K562 (cell line): ENCODE measurements around the gene CTIF. TPM values are rescaled to one million over a fixed set of nuclear protein-coding genes. Genes with fewer than 3 reads are reported as not detected.
A peak's percentile ranks its signal among the peaks of the same experiment; 100 is the strongest.

ENCODE experiments used
- ARID4B ChIP-seq: sonication (generic); formaldehyde crosslinking; IDR thresholded peaks from 2 replicates; pipeline ENCODE4 v1.8.0; 2022; ENCODE audit warnings: mild to moderate bottlenecking, missing genetic modification reagents
- CBFA2T2 ChIP-seq: fragments of 450-650 bp; conservative IDR thresholded peaks from 2 replicates; pipeline ENCODE4 v1.6.1; 2017; ENCODE audit warnings: mild to moderate bottlenecking
- ETS2 ChIP-seq: IDR thresholded peaks from 2 replicates; pipeline ENCODE4 v1.6.1; 2016; ENCODE audit warnings: borderline replicate concordance, missing genetic modification characterization, mild to moderate bottlenecking, moderate library complexity, missing compliant biosample characterization; ENCODE audit not compliant: poor library complexity, severe bottlenecking
- ETV5 ChIP-seq: sonication (generic); formaldehyde crosslinking; IDR thresholded peaks from 2 replicates; pipeline ENCODE4 v1.4.0; 2020; ENCODE audit warnings: low read depth, mild to moderate bottlenecking, missing genetic modification reagents
- FOXM1 ChIP-seq, 2 experiments: fragments of 450-650 bp in 1 of 2; sonication (generic) in 1 of 2; formaldehyde crosslinking in 1 of 2; IDR thresholded peaks; 2 replicates each; pipeline versions ENCODE4 v1.6.1 to v1.9.0; 2017 to 2022; ENCODE audit warnings: low read depth in 2 of 2, mild to moderate bottlenecking in 2 of 2, missing genetic modification reagents in 1 of 2, moderate library complexity in 1 of 2
- NFIC ChIP-seq: fragments of 450-650 bp; IDR thresholded peaks from 2 replicates; pipeline ENCODE4 v1.6.1; 2017; ENCODE audit warnings: mild to moderate bottlenecking, inconsistent platforms
- RAD21 ChIP-seq, 2 experiments: fragments of 250-450 bp in 1 of 2; fragments of 450-650 bp in 1 of 2; sonication (Bioruptor Pico) in 1 of 2; formaldehyde crosslinking in 1 of 2; IDR thresholded peaks in 1 of 2; conservative IDR thresholded peaks in 1 of 2; 2 replicates each; pipeline versions ENCODE4 v1.4.0 to v1.8.0; 2020 to 2022; ENCODE audit warnings: mild to moderate bottlenecking in 2 of 2, moderate library complexity in 1 of 2
- RFX7 ChIP-seq: fragments of 250-450 bp; sonication (Bioruptor Pico); IDR thresholded peaks from 2 replicates; pipeline ENCODE4 v1.5.1; 2021; ENCODE audit warnings: mild to moderate bottlenecking
- TRIM24 ChIP-seq, 2 experiments: fragments of 450-650 bp; IDR thresholded peaks; 2 replicates each; pipeline ENCODE4 v1.6.1; 2016
- USF2 ChIP-seq: sonication (generic); formaldehyde crosslinking; IDR thresholded peaks from 2 replicates; pipeline ENCODE4 v1.5.0; 2020; ENCODE audit warnings: missing genetic modification reagents
- ZNF609 ChIP-seq: sonication (generic); formaldehyde crosslinking; IDR thresholded peaks from 2 replicates; pipeline ENCODE4 v1.8.1; 2023; ENCODE audit warnings: missing genetic modification reagents, mild to moderate bottlenecking, borderline replicate concordance
- polyA plus RNA-seq, 8 experiments: library from polyadenylated mRNA; depleted of rRNA in 4 of 8; stranded (reverse) in 5 of 8; unstranded in 3 of 8; fragments of >200 nt; fragmentation: Nextera tagmentation in 2 of 8; fragmentation: Illumina TruSeq in 1 of 8; extraction: Ambion mirVana in 2 of 8; extraction: Trizol in 1 of 8; gene quantifications; 2 replicates each; pipeline versions ENCODE4 v1.2.1 to v1.2.3, GENCODE V29; 2011 to 2014; ENCODE audit warnings: inconsistent platforms in 1 of 8, missing spikeins in 1 of 8
- total RNA-seq, 7 experiments: library from RNA; depleted of rRNA in 6 of 7; stranded (reverse); fragments of >200 nt in 6 of 7; fragmentation: Illumina TruSeq in 2 of 7; extraction: Trizol in 2 of 7; gene quantifications; 2 replicates each; pipeline versions ENCODE4 v1.2.1 to v1.2.3, GENCODE V29; 2011 to 2021; ENCODE audit warnings: low replicate concordance in 1 of 7

CTIF gene
- total and polyA plus RNA-seq, 9 of the 15 experiments (the other 6 are each of a cell fraction or from before 2014, with no cell fraction given), result 0.17 to 11.5 (median 2.2) TPM

GRCh38 chr18:48902856-48903601 lies 364.2 kb downstream of the CTIF start (continued):
- TF ChIP-seq ZNF609 (CRISPR knock-in tag) (no peak), FOXM1 (IDR thresholded peaks at IDR 0.05; ENCODE audit: low read depth) (no peak), FOXM1 (CRISPR knock-in tag; IDR thresholded peaks at IDR 0.05; ENCODE audit: low read depth) (no peak), RFX7 (CRISPR knock-in tag) (no peak), RAD21 (CRISPR knock-in tag; conservative IDR thresholded peaks at IDR 0.05 in 1 of 2, IDR thresholded peaks at IDR 0.05 in 1 of 2) (no peak), USF2 (peak; percentile 72), ARID4B (CRISPR knock-in tag) (no peak), NFIC (no peak), CBFA2T2 (no peak), TRIM24 (IDR thresholded peaks at IDR 0.05) (no peak), ETS2 (tag) (no peak), ETV5 (CRISPR knock-in tag) (no peak)
